GM12878 (cell line): ENCODE data around the gene CDC42BPA. TPM values are rescaled to one million over a fixed set of nuclear protein-coding genes. Genes with fewer than 3 reads are reported as not detected.

Experiments
- ATAC-seq: fragments of 200-7000 bp; cut with Tn5 transposase; 3 replicates; pipeline ENCODE4 v1.9.1; 2020; ENCODE audit warnings: mild to moderate bottlenecking, moderate library complexity
- BruUV-seq: library from RNA; stranded (reverse); fragments of 400-500 nt; replicated peaks from 2 replicates; lab custom pipeline; 2021; lab: Mats Ljungman, UMichigan
- CTCF ChIA-PET: fragments of 300-600 bp; sonication (Branson Sonifier 250); formaldehyde crosslinking; extraction: SDS; loops from one replicate; lab custom pipeline; 2021; ENCODE audit warnings: inconsistent platforms; lab: Yijun Ruan, JAX
- POLR2A ChIA-PET: fragments of 350-600 bp; formaldehyde crosslinking; extraction: SDS; loops from one replicate; lab custom pipeline; 2021; ENCODE audit warnings: inconsistent platforms; lab: Charles Lee
- RAD21 ChIA-PET: fragments of 300-600 bp; sonication (Branson Sonifier 250); formaldehyde crosslinking; loops from one replicate; lab custom pipeline; 2023; ENCODE audit warnings: antibody characterized with exemption; ENCODE audit not compliant: unreplicated experiment; lab: Charles Lee
- SMC1A ChIA-PET: fragments of 300-600 bp; sonication (Branson Sonifier 250); formaldehyde crosslinking; loops from one replicate; lab custom pipeline; 2023; ENCODE audit not compliant: unreplicated experiment, uncharacterized antibody; lab: Charles Lee
- DNase-seq: peaks from one replicate; pipeline ENCODE4 v3.0.0-alpha.2; 2011; ENCODE audit warnings: low read depth, low spot score
- FAIRE-seq: peaks from 3 replicates; lab custom pipeline; 2011; peaks lifted over from hg19 to GRCh38; lab: Jason Lieb, UNC
- H2AFZ ChIP-seq: 2 replicates; pipeline ENCODE4 v1.6.0; 2011; ENCODE audit warnings: low read depth, low read length, control low read depth; ENCODE audit not compliant: control insufficient read depth
- H3K27ac ChIP-seq: 2 replicates; pipeline ENCODE4 v1.5.1; 2011; ENCODE audit warnings: control low read depth; ENCODE audit not compliant: control insufficient read depth, insufficient read depth
- H3K27me3 ChIP-seq, 2 experiments: replicated peaks in 1 of 2; 2 replicates each; pipeline versions ENCODE4 v1.6.0 to v1.6.1; 2011; ENCODE audit warnings: low read length in 1 of 2; ENCODE audit not compliant: control insufficient read depth in 2 of 2, insufficient read depth in 2 of 2
- H3K36me3 ChIP-seq, 2 experiments: 2 replicates each; pipeline ENCODE4 v1.5.1; 2011; ENCODE audit warnings: low read length in 1 of 2; ENCODE audit not compliant: control insufficient read depth in 2 of 2, insufficient read depth in 2 of 2
- H3K4me1 ChIP-seq: 2 replicates; pipeline ENCODE4 v1.6.1; 2011; ENCODE audit warnings: mild to moderate bottlenecking, low read length, moderate library complexity, mixed read lengths; ENCODE audit not compliant: control insufficient read depth, insufficient read depth
- H3K4me2 ChIP-seq: 2 replicates; pipeline ENCODE4 v1.6.0; 2011; ENCODE audit warnings: control low read depth; ENCODE audit not compliant: control insufficient read depth, insufficient read depth
- H3K4me3 ChIP-seq: fragments of 200-600 bp; sonication (generic); 2 replicates; pipeline ENCODE4 v1.5.1; 2016
- H3K79me2 ChIP-seq: 2 replicates; pipeline ENCODE4 v1.6.0; 2011; ENCODE audit warnings: low read length; ENCODE audit not compliant: control insufficient read depth, insufficient read depth
- H3K9ac ChIP-seq: 2 replicates; pipeline ENCODE4 v1.8.0; 2011; ENCODE audit warnings: low read length, control low read depth, mixed read lengths; ENCODE audit not compliant: control insufficient read depth, insufficient read depth
- H3K9me3 ChIP-seq: replicated peaks from 3 replicates; pipeline ENCODE4 v1.5.1; 2011; ENCODE audit warnings: mild to moderate bottlenecking, low read length; ENCODE audit not compliant: control insufficient read depth, insufficient read depth
- H4K20me1 ChIP-seq: 2 replicates; pipeline ENCODE4 v1.6.0; 2011; ENCODE audit not compliant: control insufficient read depth, insufficient read depth
- ATF3 ChIP-seq: IDR thresholded peaks from 2 replicates; pipeline ENCODE4 v1.6.1; 2011; ENCODE audit warnings: low read depth, mild to moderate bottlenecking, low read length, moderate library complexity, borderline replicate concordance; ENCODE audit errors: extremely low read depth
- BACH1 ChIP-seq: fragments of 450-650 bp; IDR thresholded peaks from 2 replicates; pipeline ENCODE4 v1.6.1; 2017; ENCODE audit warnings: mild to moderate bottlenecking, borderline replicate concordance
- CBFB ChIP-seq: IDR thresholded peaks from 2 replicates; pipeline ENCODE4 v1.6.1; 2016; ENCODE audit warnings: antibody characterized with exemption, low read depth
- FOXK2 ChIP-seq: fragments of 450-650 bp; IDR thresholded peaks from 2 replicates; pipeline ENCODE4 v1.6.1; 2017; ENCODE audit warnings: mild to moderate bottlenecking, moderate library complexity
- KAT2A ChIP-seq: conservative IDR thresholded peaks from 2 replicates; pipeline ENCODE4 v1.6.1; 2011; ENCODE audit warnings: low read depth, low read length; ENCODE audit not compliant: control insufficient read depth
- KLF5 ChIP-seq: fragments of 450-650 bp; IDR thresholded peaks from 2 replicates; pipeline ENCODE4 v1.6.1; 2014; ENCODE audit warnings: mild to moderate bottlenecking; ENCODE audit not compliant: partially characterized antibody
- RB1 ChIP-seq: fragments of 450-650 bp; formaldehyde crosslinking; IDR thresholded peaks from 2 replicates; pipeline ENCODE4 v1.6.1; 2017; ENCODE audit warnings: mild to moderate bottlenecking, borderline replicate concordance
- RBBP5 ChIP-seq: fragments of 200-600 bp; sonication (generic); conservative IDR thresholded peaks from 2 replicates; pipeline ENCODE4 v1.6.1; 2016
- RUNX3 ChIP-seq: IDR thresholded peaks from 2 replicates; pipeline ENCODE4 v1.6.1; 2012; ENCODE audit warnings: low read length, inconsistent platforms
- SREBF2 ChIP-seq: IDR thresholded peaks from 2 replicates; pipeline ENCODE4 v1.6.1; 2012; ENCODE audit warnings: mild to moderate bottlenecking, low read length
- TARDBP ChIP-seq: IDR thresholded peaks from 2 replicates; pipeline ENCODE4 v1.6.1; 2016; ENCODE audit warnings: borderline replicate concordance
- WGBS: methylation state at CpG from one replicate; pipeline ENCODE4 v1.1.6; 2016; ENCODE audit warnings: low lambda C conversion rate; ENCODE audit not compliant: insufficient replicate concordance, insufficient coverage; ENCODE audit errors: missing lambda C conversion rate; 5-methylcytosine and 5-hydroxymethylcytosine counted together
- in situ Hi-C: fragments of 300-500 bp; cut with MboI; formaldehyde crosslinking; loops from 9 replicates; pipeline ENCODE4 v1.14.3; 2018; ENCODE audit warnings: mixed read lengths
- intact Hi-C: fragments of 100-400 bp; cut with micrococcal nuclease; formaldehyde crosslinking; loops from one replicate; pipeline ENCODE4 v1.14.2; 2022; ENCODE audit not compliant: unreplicated experiment
- polyA plus RNA-seq, 11 experiments: library from polyadenylated mRNA; depleted of rRNA in 4 of 11; unstranded in 6 of 11; stranded (reverse) in 5 of 11; fragments of >200 nt; fragmentation: Nextera tagmentation in 4 of 11; fragmentation: Illumina TruSeq in 1 of 11; extraction: Ambion mirVana in 4 of 11; extraction: Trizol in 1 of 11; gene quantifications; 1 replicate in 1 of 11; 2 replicates in 10 of 11; pipeline versions ENCODE4 v1.2.1 to v1.2.3, GENCODE V29; 2011 to 2016; ENCODE audit warnings: inconsistent platforms in 2 of 11, missing spikeins in 2 of 11, low read depth in 1 of 11
- total RNA-seq, 4 experiments: library from RNA; depleted of rRNA in 3 of 4; stranded (reverse); fragments of >200 nt in 3 of 4; fragmentation: Illumina TruSeq in 1 of 4; extraction: Trizol in 1 of 4; gene quantifications; 2 replicates each; pipeline versions ENCODE4 v1.2.1 to v1.2.3, GENCODE V29; 2013 to 2021

The CDC42BPA gene
- total and polyA plus RNA-seq, 10 of the 15 experiments (the other 5 are each of a cell fraction or from before 2014, with no cell fraction given), result 0.02 to 0.52 (median 0.10) TPM

- in situ Hi-C loops, result no loop called here
- no peak for FAIRE-seq
- Histone ChIP-seq H2AFZ (no peak overlapping the region), H4K20me1 (no peaks in the 10 kb centered on the region), H3K9ac (no peak overlapping the region), H3K4me2 (no peak overlapping the region), H3K36me3 (no peaks in the 10 kb centered on the region), H3K9me3 (peaks cover 1% of the 10 kb centered on the region; the same call in 2 of the 3 replicates), H3K4me1 (no peaks in the 10 kb centered on the region), H3K27ac (no peak overlapping the region), H3K79me2 (no peaks in the 10 kb centered on the region), H3K27me3 (no peaks in the 10 kb centered on the region), H3K4me3 (no peak overlapping the region)
- ChIA-PET POLR2A (no interaction called here), SMC1A (no interaction called here), CTCF (no interaction called here), RAD21 (no interaction called here)
- no peak for ATAC-seq
- no TSS peak for BruUV-seq
- no peak for DNase-seq
- TF ChIP-seq SREBF2 (no peak), KAT2A (no peak), ATF3 (no peak), BACH1 (no peak), CBFB (no peak), TARDBP (no peak), RUNX3 (no peak), RBBP5 (no peak), FOXK2 (no peak), KLF5 (no peak), RB1 (no peak)
- intact Hi-C loops, result no loop called here
- WGBS, result 64% methylated on average over 11 of the region's 11 CpGs
Measured at GRCh38 chr1:226973898-226974543, 344.3 kb downstream of the CDC42BPA start.
